ENCODE results near the gene HSD17B8. TPM values are rescaled to one million over a fixed set of nuclear protein-coding genes. Genes with fewer than 3 reads are reported as not detected.

The HSD17B8 gene
- total RNA-seq, 1 experiment from 2014 or later, result 4.2 TPM

- no peaks in the 10 kb centered on the region for H3K79me2 ChIP-seq (ENCODE audit: low read length)
- H3K27me3 ChIP-seq (ENCODE audit: low read length), result no peaks in the 10 kb centered on the region
- ATAC-seq (peak; percentile 19), DNase-seq (peak; percentile 40)
- peak overlapping the region; percentile 70 for H3K4me3 ChIP-seq (ENCODE audit: low read length)
- peak overlapping the region; percentile 29 for H3K27ac ChIP-seq (ENCODE audit: low read length)
- intact Hi-C loops (cut with micrococcal nuclease), result loop anchor here (1.0 to 2.0 kb wide), 4 partner anchors 42 to 234 kb away; no protein-coding TSS in a partner anchor
- H3K9me3 ChIP-seq (ENCODE audit: low read length), result no peaks in the 10 kb centered on the region
- ChIA-PET POLR2A (ENCODE audit: unreplicated experiment) (interaction anchor here (0.6 to 0.8 kb wide), 3 partner anchors 12 to 44 kb away, joined by 4 to 7 read pairs (median 6); partner anchors contain the start of genes B3GALT4 and HSD17B8), CTCF (interaction anchor here (0.8 to 1.3 kb wide), 3 partner anchors 49 to 51 kb away, joined by 5 to 7 read pairs (median 5); no protein-coding TSS in a partner anchor)
- TF ChIP-seq EZH2 (IDR thresholded peaks at IDR 0.05; ENCODE audit: low read length, unreplicated experiment), result no peak
- TF ChIP-seq CTCF (conservative IDR thresholded peaks at IDR 0.05; ENCODE audit: low read depth, low read length), result no peak
- no peak for TF ChIP-seq EZH2phosphoT487 (IDR thresholded peaks at IDR 0.05; ENCODE audit: borderline replicate concordance, low read length)
- no peaks in the 10 kb centered on the region for H4K20me1 ChIP-seq (ENCODE audit: low read length)
- BruUV-seq (replicated peaks), result TSS peak; percentile 89
- H3K9ac ChIP-seq (ENCODE audit: low read length), result peak overlapping the region; percentile 38
- H3K4me1 ChIP-seq (ENCODE audit: insufficient read depth, low read length), result peaks cover 30% of the 10 kb centered on the region
- H3K36me3 ChIP-seq (ENCODE audit: low read depth, low read length), result no peaks in the 10 kb centered on the region
- peak overlapping the region; percentile 89 for H3K4me2 ChIP-seq (ENCODE audit: low read length)
- H3F3A ChIP-seq (ENCODE audit: low read length, unreplicated experiment), result peaks cover 7% of the 10 kb centered on the region
- no peaks in the 10 kb centered on the region for H3K9me2 ChIP-seq (replicated peaks; ENCODE audit: low read length)
- peak overlapping the region; percentile 70 for H2AFZ ChIP-seq (ENCODE audit: low read length)
These were observed 44.1 kb downstream of the HSD17B8 start for GRCh38 chr6:33248643-33248931.

DNA sequence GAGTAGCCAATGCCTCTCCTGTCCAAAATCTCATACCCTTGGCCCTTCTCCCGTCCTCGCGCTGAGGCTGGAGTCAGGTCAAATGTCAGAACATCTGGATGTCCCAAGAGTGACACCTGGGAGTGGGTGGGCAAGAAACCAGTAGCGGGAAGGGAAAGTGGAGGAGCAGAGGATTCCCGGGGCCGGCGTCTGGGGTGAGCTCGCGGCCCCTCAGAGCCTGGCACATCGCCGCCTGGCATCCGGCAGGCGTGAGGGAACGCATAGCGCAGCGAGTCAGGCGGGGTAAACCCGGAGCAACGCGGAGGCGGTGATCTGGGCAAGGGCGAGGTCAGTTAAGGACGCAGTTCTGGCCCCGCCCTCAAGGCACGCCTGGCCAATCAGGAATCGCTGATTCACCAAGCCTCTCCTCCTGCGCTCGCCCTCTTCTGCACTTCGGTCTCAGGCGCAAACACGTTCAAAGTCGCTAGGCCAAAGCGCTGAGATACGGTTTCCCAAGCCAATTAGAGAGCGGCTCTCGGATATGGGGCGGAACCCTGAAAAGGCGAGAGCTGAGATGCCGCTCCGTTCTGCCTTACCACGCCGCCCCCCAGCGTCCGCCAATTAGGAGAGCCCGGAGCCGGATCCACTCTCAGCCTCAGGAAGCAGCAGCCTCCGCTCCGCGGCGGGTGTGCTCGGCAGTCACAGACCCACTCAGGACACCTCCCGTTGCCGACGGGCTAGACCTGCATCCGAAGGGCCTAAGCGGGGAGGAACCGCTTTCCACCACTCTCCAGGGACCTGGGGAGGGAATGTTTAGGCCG is 44.7 kb downstream of the HSD17B8 start:
- H3K4me3 ChIP-seq (ENCODE audit: low read length), result peak overlapping the region; percentile 70
- H3K9me2 ChIP-seq (replicated peaks; ENCODE audit: low read length), result no peaks in the 10 kb centered on the region
- no peaks in the 10 kb centered on the region for H3K27me3 ChIP-seq (ENCODE audit: low read length)
- peaks cover 7% of the 10 kb centered on the region for H3F3A ChIP-seq (ENCODE audit: low read length, unreplicated experiment)
- no peaks in the 10 kb centered on the region for H4K20me1 ChIP-seq (ENCODE audit: low read length)
- H3K9me3 ChIP-seq (ENCODE audit: low read length), result no peaks in the 10 kb centered on the region
- H3K4me1 ChIP-seq (ENCODE audit: insufficient read depth, low read length), result peaks cover 30% of the 10 kb centered on the region
- peak overlapping the region; percentile 89 for H3K4me2 ChIP-seq (ENCODE audit: low read length)
- intact Hi-C loops (cut with micrococcal nuclease), result loop anchor here (1.0 to 2.0 kb wide), 5 partner anchors 42 to 235 kb away; no protein-coding TSS in a partner anchor
- BruUV-seq (replicated peaks), result no TSS peak
- H3K36me3 ChIP-seq (ENCODE audit: low read depth, low read length), result no peaks in the 10 kb centered on the region
- H3K27ac ChIP-seq (ENCODE audit: low read length), result peak overlapping the region; percentile 72
- H3K9ac ChIP-seq (ENCODE audit: low read length), result peak overlapping the region; percentile 69
- peak overlapping the region; percentile 81 for H2AFZ ChIP-seq (ENCODE audit: low read length)
- TF ChIP-seq EZH2phosphoT487 (IDR thresholded peaks at IDR 0.05; ENCODE audit: borderline replicate concordance, low read length) (no peak), CTCF (conservative IDR thresholded peaks at IDR 0.05; ENCODE audit: low read depth, low read length) (0 out of 2 replicates have a peak, but pooled peaks have one; percentile 15)
- ChIA-PET CTCF (interaction anchor here (0.6 to 2.0 kb wide), 5 partner anchors 11 to 124 kb away, joined by 3 to 8 read pairs (median 5); no protein-coding TSS in a partner anchor), POLR2A (ENCODE audit: unreplicated experiment) (interaction anchor here (0.5 to 0.6 kb wide), 6 partner anchors 12 to 1119 kb away, joined by 3 to 7 read pairs (median 4); partner anchors contain the start of genes FKBPL and HSD17B8)
- DNase-seq (peak; percentile 98), ATAC-seq (peak; percentile 83)
- no peaks in the 10 kb centered on the region for H3K79me2 ChIP-seq (ENCODE audit: low read length)

Data from PC-3 (cell line).